GM19025 (cell line): Measurements from ENCODE around the gene MAP3K12.
"Not testable (repeated sequence)": the region's sequence is repeated elsewhere in the genome, so short reads cannot be mapped to it uniquely, and the experiment has no call there.

Source experiments
- ATAC-seq: cut with Tn5 transposase; IDR thresholded peaks from one replicate; pipeline ENCODE4 v1.9.1; 2021; ENCODE audit warnings: mild to moderate bottlenecking, low read depth, moderate library complexity; ENCODE audit not compliant: unreplicated experiment

The MAP3K12 gene

GRCh38 chr12:53499266-53500141, at the start of gene MAP3K12:
Gene MAP3K12, minus strand, starts transcription at chr12:53499458. Its CDS starts 12,067 bp downstream, at chr12:53487391.
- ATAC-seq = no peak

- not testable (repeated sequence) for ATAC-seq
Observed at GRCh38 chr12:53548354-53548753, 49.1 kb upstream of the MAP3K12 start.

- ATAC-seq = peak; percentile 76
Observed at GRCh38 chr12:53543539-53543938, 44.3 kb upstream of the MAP3K12 start.

DNA sequence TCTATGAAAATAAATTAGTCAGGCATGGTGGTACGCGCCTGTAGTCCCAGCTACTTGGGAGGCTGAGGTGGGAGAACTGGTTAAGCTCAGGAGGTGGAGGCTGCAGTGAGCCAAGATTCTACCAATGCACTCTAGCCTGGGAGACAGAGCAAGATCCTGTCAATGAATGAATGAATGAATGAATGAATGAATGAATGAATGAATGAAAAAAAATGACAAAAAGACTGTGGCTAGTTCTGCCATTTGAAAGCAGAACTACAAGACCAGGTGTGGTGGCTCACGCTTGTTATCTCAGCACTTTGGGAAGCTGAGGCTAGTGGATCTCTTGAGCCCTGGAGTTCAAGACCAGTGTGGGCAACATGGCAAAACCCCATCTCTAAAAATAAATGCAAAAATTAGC, 40.3 kb upstream of the MAP3K12 start:
- no peak for ATAC-seq

DNA sequence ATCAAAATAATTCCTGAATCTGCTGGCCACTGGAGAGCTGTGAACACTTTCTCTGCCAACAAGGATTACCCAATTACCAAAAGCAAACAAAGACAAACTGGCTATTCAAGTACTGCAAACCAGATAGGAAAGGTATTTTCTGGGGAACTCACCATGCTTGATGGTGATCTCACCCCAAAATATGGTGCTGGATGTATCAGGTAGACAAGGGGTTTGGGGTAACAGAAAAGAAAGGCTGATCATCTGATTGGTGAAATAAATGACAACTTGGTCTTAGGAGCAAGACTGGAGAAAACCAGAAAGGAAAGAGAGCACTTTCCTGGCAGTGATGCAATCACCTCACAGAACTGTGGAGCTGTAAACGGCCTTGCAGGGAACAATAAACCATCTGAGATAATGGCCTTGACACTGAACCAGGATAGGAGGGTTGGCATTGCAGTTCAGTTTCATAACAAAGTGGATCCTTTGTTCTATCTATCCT, 39.0 kb upstream of the MAP3K12 start:
- no peak for ATAC-seq

DNA sequence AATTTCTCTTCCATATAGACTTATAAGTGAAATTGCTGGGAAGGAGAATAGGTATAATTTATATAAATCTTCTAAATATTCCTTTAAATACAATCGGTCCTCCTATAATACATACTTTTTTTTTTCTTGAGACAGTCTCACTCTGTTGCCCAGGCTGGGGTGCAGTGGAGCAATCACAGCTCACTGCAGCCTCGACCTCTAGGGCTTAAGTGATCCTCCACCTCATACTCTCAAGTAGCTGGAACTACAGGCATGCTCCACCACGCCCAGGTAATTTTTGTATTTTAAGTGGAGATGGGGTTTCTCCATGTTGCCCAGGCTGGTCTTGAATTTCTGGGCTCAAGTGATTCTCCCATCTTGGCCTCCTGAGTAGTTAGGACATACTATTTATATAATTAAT, 37.7 kb upstream of the MAP3K12 start:
- no peak for ATAC-seq

DNA sequence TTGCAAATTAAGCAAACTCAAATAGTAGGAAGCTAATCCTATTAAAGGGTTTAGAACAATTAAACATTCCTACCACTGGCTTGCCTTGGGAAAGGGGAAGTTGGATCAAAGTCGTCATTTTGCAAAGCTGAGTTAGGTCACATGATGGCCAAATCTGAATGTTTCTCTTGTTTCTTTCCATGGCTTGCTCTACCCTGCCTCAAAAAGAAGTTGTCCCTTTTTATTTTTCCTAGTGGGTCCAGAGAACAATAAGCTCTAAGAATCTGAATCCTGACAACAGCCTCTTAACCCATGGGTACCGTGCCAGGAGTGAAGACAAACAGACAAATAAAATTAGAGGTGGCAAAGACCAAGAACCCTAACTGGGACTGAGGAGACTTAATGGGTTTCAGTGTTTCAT, 34.2 kb upstream of the MAP3K12 start:
- ATAC-seq = no peak

DNA sequence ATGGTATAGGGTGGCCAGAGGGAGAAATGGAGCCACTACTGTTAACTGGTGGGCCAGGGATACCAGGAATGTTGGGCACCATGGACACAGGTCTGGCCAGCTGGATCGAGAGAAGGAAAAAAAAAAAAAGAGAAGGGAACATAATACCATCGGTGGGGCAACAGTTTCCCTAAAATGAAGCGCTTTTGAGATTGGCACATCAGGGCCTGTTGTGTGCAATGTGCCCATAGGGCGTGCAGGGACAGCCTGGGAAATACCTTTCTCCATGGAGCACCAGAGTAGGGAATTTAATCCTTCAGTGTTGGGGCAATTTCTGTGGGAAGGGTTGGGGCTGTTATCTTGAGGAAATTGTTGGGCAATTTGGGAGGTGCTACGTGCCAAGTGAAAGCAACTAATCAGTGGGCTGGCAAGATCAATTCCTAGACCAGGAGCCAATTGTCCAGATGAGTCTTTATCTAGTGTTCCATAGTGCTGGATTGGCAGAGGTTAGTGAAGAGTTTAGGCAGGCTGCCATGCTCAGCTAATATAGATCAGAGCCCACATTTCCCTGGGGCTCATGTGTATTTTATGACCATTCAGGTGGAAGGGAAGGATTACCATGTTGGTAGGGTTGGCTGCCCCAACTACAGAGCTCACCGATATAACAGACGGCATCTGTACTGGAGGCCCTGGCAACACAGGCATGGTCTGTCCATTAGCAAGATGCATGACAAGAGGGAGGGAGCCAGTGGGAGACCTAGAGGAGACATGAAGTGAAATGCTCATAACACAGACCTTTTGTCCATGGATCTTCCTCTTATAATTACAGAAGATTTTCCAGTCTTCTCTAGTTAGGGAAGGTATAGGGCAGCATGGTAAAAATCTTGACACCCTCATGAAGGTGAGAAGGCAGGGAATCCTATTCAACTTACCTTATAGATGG, 33.5 kb upstream of the MAP3K12 start:
- ATAC-seq = no peak

- ATAC-seq = no peak
Observed at GRCh38 chr12:53532021-53532420, 32.8 kb upstream of the MAP3K12 start.

GRCh38 chr12:53530920-53531319, 31.7 kb upstream of the MAP3K12 start:
- ATAC-seq = no peak

GRCh38 chr12:53530061-53530460, 30.8 kb upstream of the MAP3K12 start:
- no peak for ATAC-seq

- ATAC-seq = no peak
Observed at GRCh38 chr12:53524476-53524875, 25.2 kb upstream of the MAP3K12 start.

- no peak for ATAC-seq
Observed at GRCh38 chr12:53523131-53523530, 23.9 kb upstream of the MAP3K12 start.

DNA sequence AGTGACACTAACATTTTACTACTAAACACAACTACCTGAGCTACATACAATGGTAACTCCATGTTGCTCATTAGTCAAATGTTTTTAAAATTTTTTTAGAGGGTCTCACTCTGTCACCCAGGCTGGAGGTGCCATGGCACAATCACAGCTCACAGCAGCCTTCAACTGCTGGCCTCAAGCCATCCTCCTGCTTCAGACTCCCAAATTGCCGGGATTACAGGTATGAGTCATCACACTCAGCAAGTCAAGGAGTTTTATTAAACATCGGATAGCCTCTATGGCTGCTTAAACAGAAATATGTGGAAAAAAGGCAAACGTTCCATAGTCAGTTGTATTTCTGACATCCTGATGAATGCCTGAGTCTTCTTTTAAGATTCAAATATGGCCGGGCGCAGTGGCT, 19.1 kb upstream of the MAP3K12 start:
- no peak for ATAC-seq

- no peak for ATAC-seq
Observed at GRCh38 chr12:53516758-53517455, 17.6 kb upstream of the MAP3K12 start.

- ATAC-seq = no peak
Observed at GRCh38 chr12:53515291-53515680, 16.0 kb upstream of the MAP3K12 start.

DNA sequence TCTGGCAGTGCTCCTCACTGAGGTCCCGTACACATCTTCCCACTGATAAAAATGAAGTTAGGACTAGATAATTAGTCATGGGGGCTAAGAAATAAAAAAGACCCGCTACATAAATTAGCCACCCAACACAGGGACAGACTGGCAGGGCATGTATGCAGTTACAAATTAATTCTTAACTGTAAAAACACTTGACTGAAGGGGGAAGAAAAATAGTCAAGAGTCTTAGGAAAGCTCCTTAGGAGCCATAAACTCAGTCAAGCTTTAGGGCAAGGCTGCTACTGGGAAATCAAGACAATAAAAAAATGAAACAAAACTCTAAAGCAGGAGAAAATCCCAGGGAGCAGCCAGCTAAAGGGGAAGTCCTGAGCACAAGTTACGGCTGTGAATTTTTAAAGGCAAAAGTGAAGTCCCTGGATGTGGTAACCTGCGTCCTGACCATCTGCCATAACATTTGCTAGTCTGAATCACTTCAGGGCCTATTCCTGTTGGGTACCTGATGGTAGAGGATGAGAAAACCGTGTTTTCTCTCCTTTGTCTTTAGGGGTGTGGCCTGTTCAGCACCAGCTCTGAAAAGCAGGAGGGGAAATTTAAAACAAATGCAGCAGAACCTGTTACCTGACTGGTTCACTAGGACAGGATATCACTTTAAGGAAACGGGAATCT, 15.5 kb upstream of the MAP3K12 start:
- no peak for ATAC-seq

GRCh38 chr12:53513712-53514410, 14.6 kb upstream of the MAP3K12 start:
- no peak for ATAC-seq

GRCh38 chr12:53510181-53510812, 11.0 kb upstream of the MAP3K12 start:
- no peak for ATAC-seq
